Neural cell (in vitro differentiated cells): ENCODE data around the gene CRIP3.

Experiments
- EP300 ChIP-seq: fragments of 450-650 bp; conservative IDR thresholded peaks from 2 replicates; pipeline ENCODE4 v1.6.1; 2014; ENCODE audit warnings: antibody characterized with exemption, mild to moderate bottlenecking, moderate library complexity; ENCODE audit not compliant: poor library complexity, severe bottlenecking
- EZH2 ChIP-seq: fragments of 200-600, 300-800 bp; shearing (Covaris generic), sonication (generic); IDR thresholded peaks from 2 replicates; pipeline ENCODE4 v1.6.1; 2014; ENCODE audit warnings: antibody characterized with exemption, low read length, borderline replicate concordance, mild to moderate bottlenecking; ENCODE audit not compliant: insufficient read depth, poor library complexity, severe bottlenecking
- POLR2AphosphoS5 ChIP-seq: IDR thresholded peaks from 2 replicates; pipeline ENCODE4 v1.6.1; 2012
- RAD21 ChIP-seq: fragments of 450-650 bp; conservative IDR thresholded peaks from 2 replicates; pipeline ENCODE4 v1.6.1; 2014; ENCODE audit warnings: antibody characterized with exemption, mild to moderate bottlenecking, moderate library complexity
- SMC3 ChIP-seq: fragments of 450-650 bp; conservative IDR thresholded peaks from 2 replicates; pipeline ENCODE4 v1.6.1; 2014; ENCODE audit warnings: antibody characterized with exemption, mild to moderate bottlenecking, moderate library complexity; ENCODE audit not compliant: poor library complexity
- TF ChIP-seq, protein P1 (sequence below): fragments of 450-650 bp; IDR thresholded peaks from 2 replicates; pipeline ENCODE4 v1.5.1; 2014; ENCODE audit warnings: antibody characterized with exemption, mild to moderate bottlenecking, moderate library complexity; ENCODE audit not compliant: poor library complexity, severe bottlenecking
- TF ChIP-seq, protein P2 (sequence below): IDR thresholded peaks from 2 replicates; pipeline ENCODE4 v1.6.1; 2012; ENCODE audit warnings: borderline replicate concordance

DNA sequence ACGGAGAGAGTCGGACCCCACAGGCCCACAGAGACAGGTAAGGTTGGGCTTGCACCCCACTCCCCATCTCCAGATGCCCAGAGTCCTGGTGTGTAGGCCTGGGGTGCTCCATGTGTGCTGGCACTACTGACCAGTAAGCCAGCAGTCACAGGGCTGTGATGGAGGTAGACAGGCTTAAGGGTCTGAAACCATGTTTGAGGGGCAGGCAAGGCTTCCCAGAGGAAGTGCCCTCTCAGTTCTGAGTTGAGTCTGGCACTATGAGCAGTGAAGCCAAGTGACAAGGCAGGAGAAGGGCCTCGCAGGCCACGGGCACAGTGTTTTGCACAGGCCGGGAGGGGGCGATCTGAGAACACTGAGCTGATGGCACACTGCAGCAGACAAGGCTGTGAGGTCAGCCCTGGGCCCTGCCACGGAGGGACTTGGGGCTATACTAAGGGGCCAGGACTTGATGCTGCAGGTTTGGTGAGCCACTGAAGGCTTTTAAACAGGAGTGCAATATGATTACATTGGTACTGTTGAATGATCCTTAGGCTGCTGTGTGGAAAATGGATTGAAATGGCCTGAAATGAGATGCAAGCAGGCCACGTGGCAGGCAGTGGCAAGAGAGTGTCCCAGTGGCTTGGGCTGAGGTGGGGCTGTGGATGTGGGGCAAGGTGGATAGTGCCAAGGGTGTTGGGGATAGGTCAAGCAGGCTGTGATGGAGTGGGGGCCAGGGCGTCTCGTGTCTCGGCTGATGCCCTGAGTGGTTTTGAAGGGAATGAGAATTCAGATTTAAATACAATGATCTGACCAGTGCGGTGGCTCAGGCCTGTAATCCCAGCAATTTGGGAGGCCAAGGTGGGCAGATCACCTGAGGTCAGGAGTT is 45.1 kb downstream of the CRIP3 start:
- TF ChIP-seq, protein P1, sequence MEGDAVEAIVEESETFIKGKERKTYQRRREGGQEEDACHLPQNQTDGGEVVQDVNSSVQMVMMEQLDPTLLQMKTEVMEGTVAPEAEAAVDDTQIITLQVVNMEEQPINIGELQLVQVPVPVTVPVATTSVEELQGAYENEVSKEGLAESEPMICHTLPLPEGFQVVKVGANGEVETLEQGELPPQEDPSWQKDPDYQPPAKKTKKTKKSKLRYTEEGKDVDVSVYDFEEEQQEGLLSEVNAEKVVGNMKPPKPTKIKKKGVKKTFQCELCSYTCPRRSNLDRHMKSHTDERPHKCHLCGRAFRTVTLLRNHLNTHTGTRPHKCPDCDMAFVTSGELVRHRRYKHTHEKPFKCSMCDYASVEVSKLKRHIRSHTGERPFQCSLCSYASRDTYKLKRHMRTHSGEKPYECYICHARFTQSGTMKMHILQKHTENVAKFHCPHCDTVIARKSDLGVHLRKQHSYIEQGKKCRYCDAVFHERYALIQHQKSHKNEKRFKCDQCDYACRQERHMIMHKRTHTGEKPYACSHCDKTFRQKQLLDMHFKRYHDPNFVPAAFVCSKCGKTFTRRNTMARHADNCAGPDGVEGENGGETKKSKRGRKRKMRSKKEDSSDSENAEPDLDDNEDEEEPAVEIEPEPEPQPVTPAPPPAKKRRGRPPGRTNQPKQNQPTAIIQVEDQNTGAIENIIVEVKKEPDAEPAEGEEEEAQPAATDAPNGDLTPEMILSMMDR = peak; percentile 39
- TF ChIP-seq EZH2 (no peak), RAD21 (peak; percentile 25), POLR2AphosphoS5 (no peak), SMC3 (no peak), EP300 (no peak)
- TF ChIP-seq, protein P2, sequence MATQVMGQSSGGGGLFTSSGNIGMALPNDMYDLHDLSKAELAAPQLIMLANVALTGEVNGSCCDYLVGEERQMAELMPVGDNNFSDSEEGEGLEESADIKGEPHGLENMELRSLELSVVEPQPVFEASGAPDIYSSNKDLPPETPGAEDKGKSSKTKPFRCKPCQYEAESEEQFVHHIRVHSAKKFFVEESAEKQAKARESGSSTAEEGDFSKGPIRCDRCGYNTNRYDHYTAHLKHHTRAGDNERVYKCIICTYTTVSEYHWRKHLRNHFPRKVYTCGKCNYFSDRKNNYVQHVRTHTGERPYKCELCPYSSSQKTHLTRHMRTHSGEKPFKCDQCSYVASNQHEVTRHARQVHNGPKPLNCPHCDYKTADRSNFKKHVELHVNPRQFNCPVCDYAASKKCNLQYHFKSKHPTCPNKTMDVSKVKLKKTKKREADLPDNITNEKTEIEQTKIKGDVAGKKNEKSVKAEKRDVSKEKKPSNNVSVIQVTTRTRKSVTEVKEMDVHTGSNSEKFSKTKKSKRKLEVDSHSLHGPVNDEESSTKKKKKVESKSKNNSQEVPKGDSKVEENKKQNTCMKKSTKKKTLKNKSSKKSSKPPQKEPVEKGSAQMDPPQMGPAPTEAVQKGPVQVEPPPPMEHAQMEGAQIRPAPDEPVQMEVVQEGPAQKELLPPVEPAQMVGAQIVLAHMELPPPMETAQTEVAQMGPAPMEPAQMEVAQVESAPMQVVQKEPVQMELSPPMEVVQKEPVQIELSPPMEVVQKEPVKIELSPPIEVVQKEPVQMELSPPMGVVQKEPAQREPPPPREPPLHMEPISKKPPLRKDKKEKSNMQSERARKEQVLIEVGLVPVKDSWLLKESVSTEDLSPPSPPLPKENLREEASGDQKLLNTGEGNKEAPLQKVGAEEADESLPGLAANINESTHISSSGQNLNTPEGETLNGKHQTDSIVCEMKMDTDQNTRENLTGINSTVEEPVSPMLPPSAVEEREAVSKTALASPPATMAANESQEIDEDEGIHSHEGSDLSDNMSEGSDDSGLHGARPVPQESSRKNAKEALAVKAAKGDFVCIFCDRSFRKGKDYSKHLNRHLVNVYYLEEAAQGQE = no peak
